Measurements from ENCODE around the gene AQP4. TPM values are rescaled to one million over a fixed set of nuclear protein-coding genes. Genes with fewer than 3 reads are reported as not detected.

Gene AQP4, protein sequence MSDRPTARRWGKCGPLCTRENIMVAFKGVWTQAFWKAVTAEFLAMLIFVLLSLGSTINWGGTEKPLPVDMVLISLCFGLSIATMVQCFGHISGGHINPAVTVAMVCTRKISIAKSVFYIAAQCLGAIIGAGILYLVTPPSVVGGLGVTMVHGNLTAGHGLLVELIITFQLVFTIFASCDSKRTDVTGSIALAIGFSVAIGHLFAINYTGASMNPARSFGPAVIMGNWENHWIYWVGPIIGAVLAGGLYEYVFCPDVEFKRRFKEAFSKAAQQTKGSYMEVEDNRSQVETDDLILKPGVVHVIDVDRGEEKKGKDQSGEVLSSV
- not detected in 2 replicates for total RNA-seq (ENCODE audit: low replicate concordance)

DNA sequence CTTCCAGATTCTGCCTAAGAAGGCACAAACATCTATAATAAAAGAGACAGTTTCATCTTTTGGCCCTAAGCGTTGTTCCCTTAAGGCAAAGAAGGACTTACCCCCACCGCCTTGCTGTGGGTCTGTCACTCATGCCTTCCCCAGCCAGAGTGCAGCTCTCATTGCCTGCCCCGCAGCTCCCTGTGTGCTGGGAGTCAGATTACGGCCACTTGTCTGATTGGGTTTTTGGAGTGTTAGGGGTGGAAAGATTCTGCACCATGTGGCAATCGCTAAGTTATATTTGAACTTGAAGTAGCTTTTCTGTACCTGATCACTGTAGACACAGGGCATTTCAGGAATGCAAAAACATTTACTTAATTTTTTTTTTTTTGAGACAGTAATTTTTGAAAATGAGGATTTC lies at the start of gene AQP4:
Gene AQP4, minus strand, starts transcription at position 151 of the 400 bp plus-strand sequence. Its CDS starts 18 bp downstream, at position 133.

All from smooth muscle cell of the coronary artery (primary cell).